ENCODE data around the gene ZNF417. TPM values are rescaled to one million over a fixed set of nuclear protein-coding genes. Genes with fewer than 3 reads are reported as not detected.

ZNF417 gene
- total RNA-seq, 1 donor from 2014 or later = 17.7 TPM

DNA sequence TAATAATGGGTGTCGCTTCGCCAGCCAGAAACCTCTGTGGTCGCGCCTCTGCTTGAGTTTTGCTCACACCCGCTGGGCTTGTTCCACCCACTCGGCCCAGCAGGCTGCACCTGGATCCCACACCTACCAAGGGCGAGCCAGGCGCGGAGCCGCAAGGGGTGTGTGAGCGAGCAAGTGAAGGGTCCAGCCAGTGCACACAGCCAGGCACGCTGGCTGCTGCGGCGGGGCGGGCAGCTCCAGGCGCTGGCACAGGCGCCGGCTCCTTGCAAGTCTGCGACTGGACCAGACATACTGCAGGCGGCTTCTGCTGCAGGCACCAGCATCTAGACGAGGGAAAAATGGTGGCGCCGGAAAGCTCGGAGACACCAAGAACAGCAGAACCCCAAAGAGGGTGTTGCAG is 32.9 kb upstream of the ZNF417 start:
- TF ChIP-seq, protein P1, sequence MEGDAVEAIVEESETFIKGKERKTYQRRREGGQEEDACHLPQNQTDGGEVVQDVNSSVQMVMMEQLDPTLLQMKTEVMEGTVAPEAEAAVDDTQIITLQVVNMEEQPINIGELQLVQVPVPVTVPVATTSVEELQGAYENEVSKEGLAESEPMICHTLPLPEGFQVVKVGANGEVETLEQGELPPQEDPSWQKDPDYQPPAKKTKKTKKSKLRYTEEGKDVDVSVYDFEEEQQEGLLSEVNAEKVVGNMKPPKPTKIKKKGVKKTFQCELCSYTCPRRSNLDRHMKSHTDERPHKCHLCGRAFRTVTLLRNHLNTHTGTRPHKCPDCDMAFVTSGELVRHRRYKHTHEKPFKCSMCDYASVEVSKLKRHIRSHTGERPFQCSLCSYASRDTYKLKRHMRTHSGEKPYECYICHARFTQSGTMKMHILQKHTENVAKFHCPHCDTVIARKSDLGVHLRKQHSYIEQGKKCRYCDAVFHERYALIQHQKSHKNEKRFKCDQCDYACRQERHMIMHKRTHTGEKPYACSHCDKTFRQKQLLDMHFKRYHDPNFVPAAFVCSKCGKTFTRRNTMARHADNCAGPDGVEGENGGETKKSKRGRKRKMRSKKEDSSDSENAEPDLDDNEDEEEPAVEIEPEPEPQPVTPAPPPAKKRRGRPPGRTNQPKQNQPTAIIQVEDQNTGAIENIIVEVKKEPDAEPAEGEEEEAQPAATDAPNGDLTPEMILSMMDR (IDR thresholded peaks at IDR 0.05) = no peak
- DNase-seq (no peak), ATAC-seq (no peak)
- Histone ChIP-seq H3K27ac (no peak overlapping the region), H3K27me3 (no peaks in the 10 kb centered on the region), H3K9me3 (no peaks in the 10 kb centered on the region), H3K4me1 (peaks cover 9% of the 10 kb centered on the region), H3K4me3 (no peak overlapping the region), H3K36me3 (no peaks in the 10 kb centered on the region)
- intact Hi-C loops (cut with DNase I) = no loop called here

DNA sequence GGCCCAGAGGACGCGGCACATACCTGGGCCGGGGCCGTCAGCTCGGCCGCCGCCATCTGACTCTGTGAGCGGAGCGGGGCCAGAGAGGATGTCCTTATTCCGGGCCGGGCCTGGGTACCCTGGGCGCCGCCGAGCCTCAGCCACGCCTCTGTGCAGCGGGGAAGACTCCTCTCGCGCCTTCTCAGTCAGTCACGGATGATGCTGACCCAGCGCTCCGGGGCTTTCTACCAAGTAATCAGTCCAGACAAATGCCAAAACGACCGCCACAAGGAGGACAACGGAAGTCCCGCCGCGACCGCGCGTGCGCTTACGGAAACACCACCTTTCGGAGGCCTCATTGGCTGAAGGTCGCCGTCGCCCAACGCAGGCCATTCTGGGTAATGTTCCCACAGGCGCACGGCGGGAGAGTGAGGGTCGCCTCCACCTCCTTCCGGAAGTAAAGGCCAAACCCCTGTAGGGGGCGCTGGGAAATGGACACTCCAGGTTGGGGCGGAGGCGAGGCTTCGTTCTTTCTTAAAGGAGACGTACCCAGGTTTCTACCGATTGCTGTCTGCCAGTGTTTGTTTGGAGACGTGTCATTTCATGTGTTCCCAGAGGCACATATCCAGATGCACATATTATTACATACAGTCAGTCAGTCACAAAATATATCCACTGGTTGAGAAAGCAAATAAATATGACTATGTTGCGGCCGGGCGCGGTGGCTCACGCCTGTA is 31.2 kb upstream of the ZNF417 start, which contains the start of gene ZNF256:
ZNF256 (minus strand) TSS at position 288 of the 716 bp plus-strand sequence; CDS start at position 56, 232 bp downstream.
- ATAC-seq = peak; percentile 99
- Histone ChIP-seq H3K27ac (peak within 1 kb of the TSS; percentile 87), H3K36me3 (no peaks in the 10 kb centered on the region), H3K4me3 (peak within 1 kb of the TSS; percentile 79), H3K27me3 (no peaks in the 10 kb centered on the region), H3K9me3 (peaks cover under 1% of the 10 kb centered on the region), H3K4me1 (peaks cover 9% of the 10 kb centered on the region)
- DNase-seq = peak; percentile 95
- TF ChIP-seq, protein P1 (IDR thresholded peaks at IDR 0.05) = peak; percentile 65
- intact Hi-C loops (cut with DNase I) = no loop called here

DNA sequence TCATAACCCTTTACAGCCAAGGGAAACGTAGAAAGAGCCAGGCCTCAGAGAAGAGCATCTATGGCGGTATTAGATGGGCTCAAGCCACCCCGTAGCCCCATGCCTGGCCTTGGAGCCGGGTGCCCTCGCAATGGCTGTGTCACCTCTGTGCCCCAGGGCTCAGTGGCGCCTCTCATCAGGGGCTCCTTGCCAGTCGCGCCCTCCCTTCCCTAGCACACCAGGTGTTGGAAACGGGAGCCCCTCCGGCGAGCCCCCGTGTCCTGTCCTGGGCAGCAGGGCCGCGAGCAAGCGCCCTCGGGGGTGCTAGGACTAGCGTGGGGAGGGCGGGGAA is 30.7 kb upstream of the ZNF417 start:
- TF ChIP-seq, protein P1 (IDR thresholded peaks at IDR 0.05) = no peak
- Histone ChIP-seq H3K4me1 (peaks cover 9% of the 10 kb centered on the region), H3K27ac (peak overlapping the region; percentile 87), H3K9me3 (peaks cover 6% of the 10 kb centered on the region), H3K27me3 (no peaks in the 10 kb centered on the region), H3K4me3 (peak overlapping the region; percentile 79), H3K36me3 (peaks cover 5% of the 10 kb centered on the region)
- DNase-seq (no peak), ATAC-seq (no peak)
- intact Hi-C loops (cut with DNase I) = no loop called here

DNA sequence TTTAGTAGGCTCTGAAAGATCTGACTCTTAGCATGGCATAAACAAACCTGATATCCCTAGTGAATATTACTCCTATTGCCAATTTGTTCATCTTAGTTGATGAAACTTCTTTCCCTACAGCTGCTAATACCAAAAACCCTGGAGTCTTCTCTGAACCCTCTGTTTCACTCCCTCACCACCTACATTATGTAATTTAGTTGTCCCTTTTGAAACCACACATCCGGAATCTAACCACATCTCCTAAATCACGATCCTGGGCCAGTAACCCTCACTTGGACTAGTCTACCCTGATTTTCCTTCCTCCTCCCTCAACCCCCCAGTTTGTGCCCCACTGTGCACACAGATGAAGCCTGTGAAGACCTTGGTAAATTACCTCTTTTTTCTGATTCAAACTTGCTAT is 29.9 kb upstream of the ZNF417 start:
- no peaks in the 10 kb centered on the region for H3K27me3 ChIP-seq
- peaks cover 13% of the 10 kb centered on the region for H3K36me3 ChIP-seq
- peaks cover 13% of the 10 kb centered on the region for H3K9me3 ChIP-seq
- H3K4me3 ChIP-seq = peak overlapping the region; percentile 79
- intact Hi-C loops (cut with DNase I) = no loop called here
- TF ChIP-seq, protein P1 (IDR thresholded peaks at IDR 0.05) = no peak
- peaks cover 9% of the 10 kb centered on the region for H3K4me1 ChIP-seq
- ATAC-seq (no peak), DNase-seq (no peak)
- no peak overlapping the region for H3K27ac ChIP-seq

DNA sequence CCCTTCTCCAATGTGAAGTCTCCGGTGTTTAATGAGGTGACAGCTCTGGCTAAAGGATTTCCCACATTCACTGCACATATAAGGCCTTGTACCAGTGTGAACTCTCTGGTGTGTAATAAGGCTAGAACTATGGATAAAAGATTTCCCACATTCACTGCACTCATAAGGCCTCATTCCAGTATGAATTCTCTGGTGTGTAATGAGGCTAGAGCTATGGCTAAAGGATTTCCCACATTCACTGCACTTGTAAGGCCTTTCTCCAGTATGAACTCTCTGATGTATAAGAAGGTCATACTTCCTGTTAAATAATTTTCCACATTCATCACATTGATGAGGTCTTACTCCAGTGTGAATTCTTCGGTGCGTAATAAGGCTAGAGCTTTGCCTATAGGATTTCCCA is 25.2 kb upstream of the ZNF417 start:
- Histone ChIP-seq H3K27me3 (no peaks in the 10 kb centered on the region), H3K4me3 (no peak overlapping the region), H3K36me3 (peaks cover 22% of the 10 kb centered on the region), H3K4me1 (peaks cover 4% of the 10 kb centered on the region), H3K27ac (no peak overlapping the region), H3K9me3 (peaks cover 32% of the 10 kb centered on the region)
- TF ChIP-seq, protein P1 (IDR thresholded peaks at IDR 0.05) = no peak
- no peak for ATAC-seq
- no peak for DNase-seq
- intact Hi-C loops (cut with DNase I) = no loop called here

Data from upper lobe of right lung (tissue), 1 donor.